Esophagus (tissue), 2 donors: ENCODE measurements around the gene CTBP2. TPM values are rescaled to one million over a fixed set of nuclear protein-coding genes. Genes with fewer than 3 reads are reported as not detected.

Experiments used
- H3K27ac ChIP-seq, 2 donors: one replicate each; pipeline ENCODE4 v1.5.1; 2013; ENCODE audit warnings: low read depth in 2 of 2, mild to moderate bottlenecking in 2 of 2, inconsistent platforms in 1 of 2, low read length in 1 of 2, moderate library complexity in 1 of 2
- H3K27me3 ChIP-seq, 2 donors: one replicate each; pipeline ENCODE4 v1.6.1; 2013; ENCODE audit warnings: low read length in 2 of 2, control low read depth in 1 of 2, mild to moderate bottlenecking in 1 of 2; ENCODE audit not compliant: insufficient read depth in 2 of 2, control insufficient read depth in 1 of 2
- H3K36me3 ChIP-seq, 2 donors: one replicate each; pipeline ENCODE4 v1.6.1; 2013; ENCODE audit warnings: low read length in 1 of 2; ENCODE audit not compliant: control insufficient read depth in 2 of 2, insufficient read depth in 2 of 2
- H3K4me1 ChIP-seq, 2 donors: one replicate each; pipeline ENCODE4 v1.6.1; 2013; ENCODE audit warnings: low read length in 1 of 2; ENCODE audit not compliant: control insufficient read depth in 2 of 2, insufficient read depth in 2 of 2
- H3K4me3 ChIP-seq, 2 donors: one replicate each; pipeline ENCODE4 v1.5.1; 2013; ENCODE audit warnings: low read length in 2 of 2, mild to moderate bottlenecking in 2 of 2, low read depth in 1 of 2, moderate library complexity in 1 of 2
- H3K9me3 ChIP-seq, 2 donors: one replicate each; pipeline ENCODE4 v1.6.1; 2013; ENCODE audit warnings: mild to moderate bottlenecking in 2 of 2, low read depth in 1 of 2, low read length in 1 of 2, moderate library complexity in 1 of 2; ENCODE audit not compliant: control insufficient read depth in 2 of 2, insufficient read depth in 1 of 2
- WGBS, 2 donors: extraction: QIAGEN DNeasy Blood & Tissue Kit; methylation state at CpG; one replicate each; pipeline ENCODE4 v1.1.7; 2013; 5-methylcytosine and 5-hydroxymethylcytosine counted together
- polyA plus RNA-seq, 2 donors: library from polyadenylated mRNA; stranded (reverse); fragments of 200-250 nt; gene quantifications; one replicate each; pipeline ENCODE4 v1.2.3, GENCODE V29; 2013
- donor health status: healthy with polysubstance abuse.
- donor health status: Bipolar disorder and iron deficiency.

The CTBP2 gene
- polyA plus RNA-seq, 2 donors = 15.4 to 33.3 TPM

DNA sequence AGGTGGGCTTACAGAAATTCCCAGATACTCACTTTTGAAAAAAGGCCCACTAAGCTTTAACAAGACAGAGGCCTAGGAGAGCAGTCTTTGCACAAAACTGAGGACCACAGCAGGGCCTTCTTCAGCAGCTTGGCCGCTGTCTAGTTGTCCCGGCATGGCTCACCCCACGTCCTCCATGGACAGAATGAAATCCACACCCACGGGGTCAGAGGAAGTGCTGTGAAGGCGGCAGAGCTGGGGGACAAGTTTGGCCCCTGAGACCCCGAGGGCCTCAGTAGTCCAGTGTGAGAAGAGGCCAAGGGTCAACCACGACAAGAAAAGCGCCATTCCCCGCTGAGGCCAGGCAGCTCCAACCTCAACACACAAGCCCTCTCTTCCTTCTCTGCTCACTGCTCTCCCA lies 139.5 kb downstream of the CTBP2 start:
- Histone ChIP-seq H3K27ac (no peak overlapping the region), H3K27me3 (no peaks in the 10 kb centered on the region), H3K36me3 (peaks cover 0 to 8% of the 10 kb centered on the region in 2 donors), H3K4me3 (no peak overlapping the region), H3K9me3 (no peaks in the 10 kb centered on the region), H3K4me1 (peaks cover 3 to 12% of the 10 kb centered on the region in 2 donors)
- WGBS, 2 donors = 89 to 94% methylated on average over 9 of the region's 9 CpGs

DNA sequence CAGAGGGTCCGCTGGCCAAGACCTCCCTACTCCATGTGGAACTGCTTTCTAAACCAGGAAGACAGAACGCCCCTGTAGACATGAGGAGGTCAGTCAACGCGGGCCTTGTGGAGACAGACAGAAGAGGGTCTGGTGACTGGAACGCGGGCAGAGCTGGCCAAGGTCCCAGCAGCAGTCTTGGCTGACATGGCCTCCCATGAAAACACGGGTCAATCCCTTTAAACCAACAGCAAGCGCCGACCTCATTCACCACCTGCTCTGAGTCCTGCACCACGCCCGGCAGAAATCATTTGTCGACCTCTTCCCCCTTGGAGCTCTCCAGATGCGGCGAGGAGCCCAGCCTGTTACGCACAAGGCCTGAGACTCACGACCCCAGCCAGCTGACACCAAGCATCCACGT lies 140.0 kb downstream of the CTBP2 start:
- peaks cover 5 to 13% of the 10 kb centered on the region in 2 donors for H3K4me1 ChIP-seq
- no peak overlapping the region for H3K4me3 ChIP-seq
- WGBS, 2 donors = 93 to 94% methylated on average over 17 of the region's 17 CpGs

DNA sequence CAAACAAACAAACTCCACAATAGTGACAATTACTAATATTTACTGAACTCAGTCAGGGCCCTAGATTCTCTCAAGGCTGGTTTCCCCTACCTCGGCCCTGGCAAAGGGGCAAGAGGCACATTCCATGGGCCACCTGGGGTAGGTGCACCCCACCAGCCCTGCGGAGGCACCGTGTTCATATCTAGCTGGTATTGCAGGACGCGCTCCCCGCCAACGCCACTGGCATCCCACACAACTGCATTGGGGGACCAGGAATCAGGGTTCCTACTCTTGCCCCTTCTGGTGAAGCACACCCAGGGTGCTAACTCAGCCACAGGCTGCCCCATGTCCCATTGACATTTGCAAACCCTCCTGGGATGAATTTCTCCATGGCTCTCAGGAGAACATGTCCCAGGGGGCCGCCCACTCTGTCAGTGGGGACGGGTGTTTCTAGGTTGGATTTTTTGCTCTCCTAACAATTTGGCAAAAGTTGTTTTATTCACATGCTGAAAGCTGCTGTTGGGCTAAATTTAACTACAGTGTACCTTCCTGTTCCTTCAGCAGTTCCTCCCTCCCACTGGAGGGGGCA lies 141.7 kb downstream of the CTBP2 start:
- no peaks in the 10 kb centered on the region for H3K9me3 ChIP-seq
- peaks cover 10 to 16% of the 10 kb centered on the region in 2 donors for H3K4me1 ChIP-seq
- H3K4me3 ChIP-seq = no peak overlapping the region
- peaks cover 0 to 6% of the 10 kb centered on the region in 2 donors for H3K36me3 ChIP-seq
- no peaks in the 10 kb centered on the region for H3K27me3 ChIP-seq
- WGBS, 2 donors = 88 to 91% methylated on average over 9 of the region's 9 CpGs
- no peak overlapping the region for H3K27ac ChIP-seq

More for the DNA sequence above, 140.0 kb downstream of the CTBP2 start:
- Histone ChIP-seq H3K9me3 (no peaks in the 10 kb centered on the region), H3K27me3 (no peaks in the 10 kb centered on the region), H3K36me3 (peaks cover 0 to 6% of the 10 kb centered on the region in 2 donors), H3K27ac (no peak overlapping the region)

DNA sequence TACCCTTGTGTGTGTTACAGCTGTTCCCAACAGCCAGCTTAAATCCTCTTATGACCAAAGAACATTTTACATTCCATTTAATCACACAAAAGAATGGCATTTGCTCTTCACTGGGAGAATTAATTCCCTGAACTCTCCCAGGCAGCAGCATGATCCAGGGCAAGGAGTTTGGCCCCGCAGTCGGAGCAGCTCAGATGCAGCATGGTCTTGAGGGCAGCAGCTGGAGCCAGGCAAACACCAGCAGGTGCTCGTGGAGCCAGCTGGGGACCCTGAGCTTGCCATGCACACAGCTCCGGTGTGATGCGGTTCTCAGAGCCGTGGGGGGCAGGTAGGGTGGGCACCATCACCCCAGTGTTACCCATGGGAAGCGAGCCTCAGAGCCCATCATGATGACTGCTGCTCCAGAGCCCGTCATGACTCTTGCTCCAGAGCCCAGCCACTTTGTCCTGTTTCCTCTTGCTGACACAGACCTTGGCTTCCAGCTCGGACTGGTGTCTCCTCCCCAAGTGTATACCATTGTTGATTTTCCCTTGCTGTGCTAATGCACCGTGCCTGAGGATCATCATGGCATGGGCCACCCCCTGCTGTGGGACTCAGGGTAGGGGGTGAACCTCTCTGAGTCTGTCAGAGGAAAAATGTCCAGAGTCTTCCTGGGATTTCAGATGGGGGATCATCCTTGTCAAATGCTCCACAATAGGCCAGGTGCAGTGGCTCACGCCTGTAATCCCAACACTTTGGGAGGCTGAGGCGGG lies 142.6 kb downstream of the CTBP2 start:
- H3K36me3 ChIP-seq = peaks cover 0 to 6% of the 10 kb centered on the region in 2 donors
- H3K9me3 ChIP-seq = no peaks in the 10 kb centered on the region
- H3K4me3 ChIP-seq = no peak overlapping the region
- peaks cover 10 to 16% of the 10 kb centered on the region in 2 donors for H3K4me1 ChIP-seq
- no peak overlapping the region for H3K27ac ChIP-seq
- WGBS, 2 donors = 84 to 87% methylated on average over 12 of the region's 12 CpGs
- no peaks in the 10 kb centered on the region for H3K27me3 ChIP-seq

DNA sequence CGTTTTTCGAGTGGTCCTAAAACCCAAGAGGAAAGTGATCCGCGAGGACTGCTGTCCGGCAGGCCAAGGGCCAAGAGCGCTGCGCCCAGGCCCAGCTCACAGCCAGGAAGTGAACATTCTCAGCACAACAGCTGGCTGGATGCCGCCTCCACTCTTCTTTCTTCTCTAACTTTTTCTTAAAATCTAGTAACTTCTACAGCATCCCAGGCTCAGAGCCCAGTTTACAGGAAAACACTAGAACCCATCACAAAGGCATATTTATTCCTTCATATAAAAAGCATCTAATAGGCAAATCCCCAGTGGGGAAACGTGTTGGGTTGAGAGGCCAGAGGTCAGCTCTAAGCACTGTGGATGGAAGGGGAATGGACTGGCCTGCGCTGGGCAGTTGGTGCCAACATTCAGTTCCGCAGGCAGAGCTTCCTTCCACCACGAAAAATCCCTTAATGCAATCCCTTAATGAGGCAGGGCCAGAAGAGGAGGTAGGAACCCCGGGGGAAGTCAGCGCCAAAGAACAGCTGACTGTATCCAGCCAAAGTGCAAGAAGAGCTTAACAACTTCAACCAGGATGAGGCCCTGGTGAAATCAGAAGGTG lies 143.7 kb downstream of the CTBP2 start:
- peaks cover 0 to 10% of the 10 kb centered on the region in 2 donors for H3K36me3 ChIP-seq
- H3K27ac ChIP-seq = peak overlapping the region; percentile 41 to 43
- WGBS, 2 donors = 57 to 67% methylated on average over 14 of the region's 14 CpGs
- no peaks in the 10 kb centered on the region for H3K9me3 ChIP-seq
- H3K4me3 ChIP-seq = no peak overlapping the region
- no peaks in the 10 kb centered on the region for H3K27me3 ChIP-seq
- peaks cover 10 to 20% of the 10 kb centered on the region in 2 donors for H3K4me1 ChIP-seq

DNA sequence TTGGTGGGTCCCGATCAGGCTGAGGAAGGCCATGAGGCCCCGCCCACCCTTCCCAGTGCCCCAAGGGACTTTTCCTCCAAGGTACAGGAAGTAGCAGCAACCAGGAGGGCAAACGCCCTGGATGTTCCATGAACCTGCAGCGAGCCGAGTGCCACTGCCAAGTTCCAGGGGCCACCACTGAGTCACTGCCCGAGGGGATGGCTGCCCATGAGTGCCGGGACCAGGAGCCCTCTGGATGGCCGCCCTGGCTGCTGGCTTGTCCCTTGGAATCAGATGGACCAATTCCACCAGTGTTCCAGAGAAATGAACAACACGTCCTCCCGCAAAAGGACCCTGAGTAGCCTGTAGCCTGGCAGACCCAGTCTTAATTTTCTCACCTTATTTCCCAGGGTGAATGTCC lies 144.2 kb downstream of the CTBP2 start:
- no peak overlapping the region for H3K4me3 ChIP-seq
- no peaks in the 10 kb centered on the region for H3K27me3 ChIP-seq
- H3K27ac ChIP-seq = peak overlapping the region; percentile 24 to 41
- H3K36me3 ChIP-seq = peaks cover 0 to 10% of the 10 kb centered on the region in 2 donors
- no peaks in the 10 kb centered on the region for H3K9me3 ChIP-seq
- peaks cover 10 to 20% of the 10 kb centered on the region in 2 donors for H3K4me1 ChIP-seq
- WGBS, 2 donors = 65 to 71% methylated on average over 10 of the region's 10 CpGs

DNA sequence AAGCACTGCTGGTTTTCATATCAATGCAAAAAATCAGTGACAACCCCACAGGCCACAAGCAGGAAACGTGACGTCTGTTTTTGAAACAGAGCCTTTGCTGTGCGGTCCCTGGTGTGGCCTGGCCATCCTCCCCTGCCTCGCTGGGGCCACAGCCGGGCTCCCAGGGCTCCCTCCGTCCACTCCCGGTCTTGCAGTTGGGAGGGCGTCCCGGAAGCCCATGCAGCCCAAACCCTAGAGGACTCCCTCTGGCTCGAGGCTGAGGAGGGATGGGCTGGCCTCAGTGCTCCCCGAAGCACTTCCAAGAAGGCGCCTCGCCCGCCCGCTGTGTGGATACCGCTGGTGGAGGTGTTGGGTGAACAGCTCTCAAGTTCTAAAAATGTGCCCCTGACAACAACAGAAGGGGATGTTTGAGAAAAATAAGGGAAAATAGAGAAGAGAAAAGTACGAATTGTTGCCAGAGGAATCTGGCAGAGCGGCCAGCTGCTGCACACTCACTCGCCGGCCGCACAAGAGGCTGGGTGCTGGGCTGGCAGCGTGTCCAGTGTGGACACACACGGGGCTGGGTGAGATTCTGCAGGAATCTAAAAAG lies 144.9 kb downstream of the CTBP2 start:
- Histone ChIP-seq H3K9me3 (no peaks in the 10 kb centered on the region), H3K4me3 (no peak overlapping the region), H3K27me3 (no peaks in the 10 kb centered on the region), H3K4me1 (peaks cover 10 to 23% of the 10 kb centered on the region in 2 donors), H3K36me3 (peaks cover 0 to 10% of the 10 kb centered on the region in 2 donors), H3K27ac (peak overlapping the region; percentile 9 to 21)
- 64 to 66% methylated on average over 23 of the region's 23 CpGs for WGBS, 2 donors

DNA sequence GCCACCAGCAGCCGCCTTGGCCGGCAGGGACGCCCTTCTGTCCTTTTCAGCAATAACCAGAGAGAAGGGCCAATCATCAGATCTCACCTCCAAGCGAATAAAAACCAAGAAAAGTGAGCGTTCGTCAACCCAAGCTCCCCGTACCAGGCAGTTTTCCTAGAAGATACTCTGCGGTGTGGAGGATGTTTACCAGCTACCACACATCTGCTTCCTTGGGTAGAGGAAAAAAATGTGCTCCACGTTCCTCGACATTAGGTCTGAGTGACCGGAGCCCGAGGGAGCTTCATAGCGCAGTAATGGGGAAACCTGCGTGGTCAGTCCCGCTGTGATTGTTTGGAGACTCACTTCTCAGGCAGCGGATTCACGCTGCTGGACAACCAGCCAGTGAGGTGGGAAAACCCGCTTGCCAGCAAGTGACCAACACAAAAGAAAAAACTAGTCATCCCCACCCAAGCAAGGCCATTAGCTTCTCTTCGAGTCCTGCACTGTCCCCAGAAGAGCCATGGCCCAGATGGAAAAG lies 145.5 kb downstream of the CTBP2 start:
- Histone ChIP-seq H3K4me3 (no peak overlapping the region), H3K9me3 (no peaks in the 10 kb centered on the region), H3K27ac (peak overlapping the region in 1 of 2 donors; percentile 9), H3K36me3 (peaks cover 0 to 10% of the 10 kb centered on the region in 2 donors), H3K4me1 (peaks cover 10 to 24% of the 10 kb centered on the region in 2 donors), H3K27me3 (no peaks in the 10 kb centered on the region)
- 87 to 90% methylated on average over 19 of the region's 19 CpGs for WGBS, 2 donors

DNA sequence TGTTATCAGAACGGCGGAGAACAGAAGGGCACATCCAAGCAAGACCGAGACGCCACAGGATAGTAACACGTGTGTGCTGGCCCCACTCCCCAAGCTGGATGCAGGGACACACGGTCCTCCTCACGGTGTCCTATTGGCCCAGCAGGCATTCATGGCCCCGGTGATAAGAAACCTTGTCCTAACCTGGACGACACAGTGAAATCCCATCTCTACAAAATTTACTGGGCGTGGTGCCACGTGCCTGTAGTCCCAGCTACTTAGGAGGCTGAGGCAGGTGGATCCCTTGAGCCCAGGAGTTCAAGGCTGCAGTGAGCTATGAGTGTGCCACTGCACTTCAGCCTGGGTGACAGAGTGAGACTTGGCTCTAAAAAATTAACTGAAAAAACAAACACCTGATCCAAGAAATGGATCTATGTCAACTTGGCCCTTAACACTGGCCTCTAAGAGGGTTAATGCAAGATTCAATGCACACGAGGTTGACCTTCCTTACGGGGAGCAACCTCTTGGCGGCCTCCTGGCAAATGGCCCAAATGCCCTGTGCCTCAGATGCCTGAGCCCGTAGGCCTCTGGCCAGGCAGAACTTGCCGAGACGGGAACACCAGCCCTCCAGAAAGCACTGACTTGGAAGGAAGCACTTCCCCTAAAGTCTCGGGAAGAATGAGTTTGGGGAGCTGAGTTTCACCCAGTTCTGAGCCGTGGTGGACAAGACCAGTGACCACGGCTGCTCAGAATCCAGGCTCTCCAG lies 146.1 kb downstream of the CTBP2 start:
- WGBS, 2 donors = 73 to 76% methylated on average over 20 of the region's 20 CpGs
- H3K4me1 ChIP-seq = peaks cover 10 to 28% of the 10 kb centered on the region in 2 donors
- no peak overlapping the region for H3K27ac ChIP-seq

More for the DNA sequence above, 146.1 kb downstream of the CTBP2 start:
- Histone ChIP-seq H3K36me3 (peaks cover 0 to 10% of the 10 kb centered on the region in 2 donors), H3K4me3 (no peak overlapping the region), H3K9me3 (no peaks in the 10 kb centered on the region), H3K27me3 (no peaks in the 10 kb centered on the region)
